Muscle layer of colon (tissue), 2 donors: ENCODE measurements around the gene NEDD4.
"Not testable (repeated sequence)": the region's sequence is repeated elsewhere in the genome, so short reads cannot be mapped to it uniquely, and the experiment has no call there.

Experiments
- H3K27ac ChIP-seq: one replicate; pipeline ENCODE4 v1.7.0; 2013; ENCODE audit warnings: low read depth, mild to moderate bottlenecking, low read length, moderate library complexity
- H3K27me3 ChIP-seq, 2 donors: one replicate each; pipeline ENCODE4 v1.7.0; 2013; ENCODE audit warnings: low read length in 2 of 2, mild to moderate bottlenecking in 2 of 2; ENCODE audit not compliant: insufficient read depth in 2 of 2, control insufficient read depth in 1 of 2
- H3K36me3 ChIP-seq: one replicate; pipeline ENCODE4 v1.7.0; 2013; ENCODE audit warnings: mild to moderate bottlenecking, low read length; ENCODE audit not compliant: insufficient read depth
- H3K4me1 ChIP-seq: one replicate; pipeline ENCODE4 v1.7.0; 2013; ENCODE audit warnings: mild to moderate bottlenecking, low read length; ENCODE audit not compliant: insufficient read depth
- H3K4me3 ChIP-seq, 2 donors: one replicate each; pipeline ENCODE4 v1.7.0; 2013; ENCODE audit warnings: low read length in 2 of 2, low read depth in 1 of 2, mild to moderate bottlenecking in 1 of 2, moderate library complexity in 1 of 2
- H3K9ac ChIP-seq: one replicate; pipeline ENCODE4 v1.7.0; 2013; ENCODE audit warnings: low read length
- H3K9me3 ChIP-seq: one replicate; pipeline ENCODE4 v1.7.0; 2013; ENCODE audit warnings: mild to moderate bottlenecking, low read length
- donor health status: abdominal sarcoma.
- donor health status: Adenocarcinoma of cecum.

NEDD4 gene

DNA sequence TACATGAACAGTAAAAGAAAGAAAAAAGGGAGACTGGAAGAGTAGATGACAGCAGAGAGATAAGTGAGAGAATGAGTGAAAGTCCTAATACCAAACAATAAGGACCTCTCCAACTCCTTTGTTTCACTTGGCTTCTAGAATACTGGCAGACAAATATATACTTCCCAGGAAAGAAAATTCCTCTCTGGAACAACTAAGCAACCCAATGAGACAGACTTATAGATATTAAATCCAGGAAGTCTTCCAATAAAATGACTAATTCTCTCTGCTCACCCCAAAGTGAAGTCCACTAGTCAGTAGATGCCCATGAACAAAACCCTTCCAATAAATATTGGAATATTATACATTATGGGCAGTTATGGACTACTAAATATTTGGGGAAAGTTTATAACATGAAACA lies 114.2 kb downstream of the NEDD4 start:
- peaks cover 2% of the 10 kb centered on the region for H3K4me1 ChIP-seq
- no peak overlapping the region for H3K4me3 ChIP-seq
- H3K27me3 ChIP-seq = no peaks in the 10 kb centered on the region
- no peak overlapping the region for H3K9ac ChIP-seq
- no peaks in the 10 kb centered on the region for H3K36me3 ChIP-seq
- no peak overlapping the region for H3K27ac ChIP-seq
- no peaks in the 10 kb centered on the region for H3K9me3 ChIP-seq

DNA sequence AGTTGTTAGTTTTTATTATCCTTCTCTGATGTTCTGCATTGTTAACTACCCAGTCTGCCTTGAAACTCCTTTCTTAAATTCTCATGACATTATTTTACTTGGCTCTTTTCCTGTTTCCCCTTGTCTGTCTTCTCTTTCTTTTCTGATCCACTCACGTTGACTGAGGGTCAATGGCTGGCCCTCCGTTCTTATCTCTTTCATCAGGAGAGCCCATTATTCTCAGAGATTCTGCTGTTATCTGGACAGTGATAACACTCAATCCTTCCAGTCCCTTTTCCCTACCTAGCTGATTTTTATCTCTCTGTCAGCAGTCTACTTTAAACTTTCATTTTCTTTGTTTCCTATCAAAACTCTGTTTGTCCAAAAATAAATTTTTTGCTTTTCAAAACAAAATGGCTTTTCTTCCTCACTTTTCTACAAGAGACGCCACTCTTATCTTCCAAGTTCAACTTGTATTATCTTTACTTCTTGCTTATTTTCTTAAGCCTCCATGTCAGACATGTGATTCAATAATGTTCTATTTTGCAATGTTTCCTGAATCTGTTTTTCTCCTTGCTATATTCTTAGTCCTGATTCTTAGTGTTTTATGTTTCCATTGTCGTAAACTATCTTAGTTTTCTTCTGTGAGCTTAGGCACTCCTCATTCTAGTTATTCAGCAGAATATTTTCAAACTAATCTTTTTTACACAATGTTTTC lies 120.2 kb downstream of the NEDD4 start:
- Histone ChIP-seq H3K4me1 (no peaks in the 10 kb centered on the region), H3K4me3 (no peak overlapping the region), H3K27me3 (no peaks in the 10 kb centered on the region), H3K9ac (no peak overlapping the region), H3K27ac (no peak overlapping the region), H3K9me3 (no peaks in the 10 kb centered on the region), H3K36me3 (no peaks in the 10 kb centered on the region)

DNA sequence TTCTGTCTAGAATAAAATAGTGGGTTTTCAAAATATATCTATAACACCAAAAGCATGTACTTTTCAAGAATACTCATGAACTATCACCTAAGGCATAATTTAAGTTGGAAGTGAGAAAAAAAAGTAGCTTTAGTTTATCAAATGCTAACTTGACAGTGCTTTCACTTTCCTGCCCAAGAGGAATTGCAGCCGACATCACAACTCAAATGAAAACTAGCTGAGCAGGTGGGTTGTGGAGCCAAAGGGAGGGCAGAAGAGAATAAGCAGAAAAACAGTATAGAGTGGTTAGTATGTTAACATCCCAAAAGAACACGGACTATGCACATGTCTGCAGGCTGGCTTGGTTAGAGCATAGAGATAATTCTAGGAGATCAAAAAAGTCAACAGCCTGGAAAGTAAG lies 120.9 kb downstream of the NEDD4 start:
- no peak overlapping the region for H3K4me3 ChIP-seq
- H3K4me1 ChIP-seq = no peaks in the 10 kb centered on the region
- no peak overlapping the region for H3K9ac ChIP-seq
- H3K27me3 ChIP-seq = no peaks in the 10 kb centered on the region
- H3K9me3 ChIP-seq = no peaks in the 10 kb centered on the region
- H3K27ac ChIP-seq = no peak overlapping the region
- no peaks in the 10 kb centered on the region for H3K36me3 ChIP-seq

DNA sequence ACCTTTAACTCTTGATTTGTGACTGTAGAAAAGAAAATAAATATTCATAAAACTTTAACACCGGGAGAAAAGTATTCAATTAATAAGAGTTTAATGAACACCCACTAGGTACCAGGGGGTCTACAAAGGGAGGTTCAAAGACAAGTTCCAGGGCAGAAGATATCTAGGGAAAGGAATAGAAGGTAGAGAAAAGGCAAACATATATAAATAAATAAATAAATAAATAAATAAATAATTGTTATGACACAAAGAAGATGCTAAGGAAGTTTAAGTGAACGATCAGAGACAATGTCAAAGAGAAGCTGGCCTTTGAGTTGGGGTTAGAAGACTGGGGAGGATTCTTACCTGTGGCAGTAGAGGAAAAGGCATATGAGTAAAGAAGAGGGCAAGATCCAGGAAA lies 123.8 kb downstream of the NEDD4 start:
- H3K27me3 ChIP-seq = no peaks in the 10 kb centered on the region

DNA sequence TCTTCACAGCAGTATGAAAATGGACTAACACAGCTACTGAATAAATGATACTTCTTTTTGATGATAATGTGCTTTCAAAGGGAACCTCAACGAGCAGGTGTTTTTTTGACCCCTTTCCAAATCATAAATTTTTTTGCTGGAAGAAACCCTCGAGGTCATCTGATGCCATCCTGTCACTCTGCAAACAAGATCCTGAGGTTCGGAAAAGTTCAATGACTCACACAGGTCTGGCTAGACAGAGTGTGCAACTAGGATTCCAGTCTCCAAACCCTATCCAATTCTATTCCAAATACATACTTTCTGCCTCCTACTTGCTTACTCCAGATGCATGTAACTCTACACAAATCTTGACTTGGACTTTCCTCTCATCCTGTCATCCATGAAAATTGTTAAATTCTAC lies 124.7 kb downstream of the NEDD4 start:
- Histone ChIP-seq H3K4me1 (no peaks in the 10 kb centered on the region), H3K27me3 (no peaks in the 10 kb centered on the region), H3K36me3 (no peaks in the 10 kb centered on the region)

More for the DNA sequence above, 123.8 kb downstream of the NEDD4 start:
- Histone ChIP-seq H3K4me1 (no peaks in the 10 kb centered on the region), H3K27ac (no peak overlapping the region), H3K36me3 (no peaks in the 10 kb centered on the region), H3K9me3 (no peaks in the 10 kb centered on the region), H3K9ac (no peak overlapping the region), H3K4me3 (no peak overlapping the region)

DNA sequence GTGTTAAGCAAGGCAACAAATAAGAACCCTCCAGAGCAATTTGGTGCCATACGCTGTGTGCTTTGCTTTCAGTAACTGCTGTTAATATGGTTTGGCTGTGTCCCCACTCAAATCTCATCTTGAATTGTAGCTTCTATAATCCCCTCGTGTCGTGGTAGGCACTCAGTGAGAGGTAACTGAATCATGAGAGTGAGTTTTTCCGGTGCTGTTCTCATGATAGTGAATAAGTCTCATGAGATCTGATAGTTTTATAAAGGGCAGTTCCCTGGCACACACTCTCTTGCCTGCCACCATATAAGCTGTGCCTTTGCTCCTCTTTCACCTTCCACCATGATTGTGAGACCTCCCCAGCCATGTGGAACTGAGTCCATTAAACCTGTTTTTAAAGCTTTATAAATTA lies 125.1 kb downstream of the NEDD4 start:
- H3K4me1 ChIP-seq, H3K9me3 ChIP-seq, H3K27me3 ChIP-seq, H3K4me3 ChIP-seq, H3K27ac ChIP-seq, H3K36me3 ChIP-seq, H3K9ac ChIP-seq: not testable (repeated sequence)

More for the DNA sequence above, 124.7 kb downstream of the NEDD4 start:
- Histone ChIP-seq H3K9ac (no peak overlapping the region), H3K9me3 (no peaks in the 10 kb centered on the region), H3K4me3 (no peak overlapping the region), H3K27ac (no peak overlapping the region)

DNA sequence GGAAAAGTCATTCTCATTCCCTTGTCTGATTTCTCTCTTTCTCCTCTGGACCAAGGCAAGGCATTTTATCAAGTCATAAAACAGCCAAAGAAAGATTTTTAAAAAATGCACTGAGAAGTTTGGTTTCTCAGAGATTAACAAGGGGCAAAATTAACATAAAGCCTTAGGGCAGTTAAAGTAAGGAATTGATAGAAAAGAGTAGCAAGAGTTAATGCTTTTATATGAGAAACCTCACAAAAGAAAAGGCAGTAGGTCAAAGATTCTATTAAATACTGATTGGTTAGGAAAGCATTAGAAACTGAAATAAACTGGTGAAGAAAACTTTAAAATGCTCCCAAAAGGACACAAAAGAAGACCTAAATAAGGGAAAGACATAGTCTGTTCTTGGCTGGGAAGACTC lies 129.5 kb downstream of the NEDD4 start:
- peaks cover 13% of the 10 kb centered on the region for H3K36me3 ChIP-seq
- H3K27me3 ChIP-seq = no peaks in the 10 kb centered on the region
- H3K27ac ChIP-seq = no peak overlapping the region
- H3K9ac ChIP-seq = no peak overlapping the region
- no peaks in the 10 kb centered on the region for H3K4me1 ChIP-seq
- no peaks in the 10 kb centered on the region for H3K9me3 ChIP-seq
- no peak overlapping the region for H3K4me3 ChIP-seq

DNA sequence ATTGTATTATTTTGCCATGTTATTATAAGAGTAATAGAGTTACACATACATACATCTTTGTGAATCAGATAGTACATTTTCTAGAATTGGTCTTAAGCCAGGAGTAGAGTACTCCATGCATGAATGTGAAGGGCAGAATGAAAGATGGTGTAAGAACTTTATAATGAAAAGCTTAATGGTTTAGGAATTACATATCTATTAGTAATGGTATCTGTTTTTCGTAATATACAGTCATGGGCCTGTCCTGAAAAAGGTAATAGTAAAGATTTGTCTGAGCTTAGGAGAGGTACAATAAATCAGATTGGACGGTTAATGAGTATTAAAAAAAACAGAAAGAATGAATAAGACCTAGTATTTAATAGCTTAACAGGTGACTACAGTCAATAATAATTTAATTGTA lies 132.3 kb downstream of the NEDD4 start:
- Histone ChIP-seq H3K27ac (no peak overlapping the region), H3K9ac (no peak overlapping the region), H3K36me3 (peaks cover 23% of the 10 kb centered on the region), H3K4me1 (no peaks in the 10 kb centered on the region), H3K27me3 (no peaks in the 10 kb centered on the region), H3K4me3 (no peak overlapping the region), H3K9me3 (no peaks in the 10 kb centered on the region)

DNA sequence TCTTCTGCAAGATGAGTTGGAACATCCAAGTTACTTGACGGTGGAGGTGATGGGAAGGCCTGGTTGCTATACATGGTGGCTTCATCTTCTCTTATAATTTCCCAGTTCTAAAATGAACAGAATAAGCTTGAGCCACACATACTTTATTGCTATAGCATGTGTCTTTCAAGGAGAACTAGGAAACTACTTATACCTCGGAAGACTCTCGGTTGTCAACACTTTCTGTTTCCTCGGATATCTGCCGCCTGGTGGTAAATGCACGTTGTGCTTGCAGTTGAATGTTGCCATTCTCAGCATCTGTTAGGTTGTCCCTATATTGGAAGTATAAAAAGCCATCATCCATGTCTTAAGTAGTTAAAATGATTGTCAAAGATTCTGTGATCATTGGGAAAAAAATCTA lies 132.9 kb downstream of the NEDD4 start:
- Histone ChIP-seq H3K27ac (no peak overlapping the region), H3K9me3 (no peaks in the 10 kb centered on the region), H3K4me1 (no peaks in the 10 kb centered on the region), H3K9ac (no peak overlapping the region), H3K4me3 (no peak overlapping the region), H3K36me3 (peaks cover 28% of the 10 kb centered on the region), H3K27me3 (no peaks in the 10 kb centered on the region)

DNA sequence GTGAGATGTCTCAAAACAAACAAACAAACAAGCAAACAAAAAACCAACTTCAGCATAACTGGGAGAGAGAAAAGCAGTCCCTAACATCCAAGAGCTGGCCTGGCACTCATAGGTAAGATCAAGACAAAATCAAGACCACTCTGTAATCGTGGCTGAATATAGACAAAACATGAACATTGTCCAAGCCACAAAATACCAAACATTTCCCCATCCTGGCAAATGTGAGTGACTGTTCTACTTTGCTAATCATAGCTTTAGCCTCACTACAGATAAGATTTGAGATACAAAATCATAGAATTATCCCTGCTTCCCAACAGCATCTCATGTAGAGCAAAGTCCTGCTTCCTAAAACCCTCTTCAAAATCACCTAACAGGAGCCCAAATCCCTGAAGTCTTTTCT lies 133.7 kb downstream of the NEDD4 start:
- Histone ChIP-seq H3K27me3 (no peaks in the 10 kb centered on the region), H3K27ac (no peak overlapping the region), H3K9me3 (no peaks in the 10 kb centered on the region), H3K4me1 (no peaks in the 10 kb centered on the region), H3K36me3 (peaks cover 32% of the 10 kb centered on the region), H3K4me3 (no peak overlapping the region), H3K9ac (no peak overlapping the region)

DNA sequence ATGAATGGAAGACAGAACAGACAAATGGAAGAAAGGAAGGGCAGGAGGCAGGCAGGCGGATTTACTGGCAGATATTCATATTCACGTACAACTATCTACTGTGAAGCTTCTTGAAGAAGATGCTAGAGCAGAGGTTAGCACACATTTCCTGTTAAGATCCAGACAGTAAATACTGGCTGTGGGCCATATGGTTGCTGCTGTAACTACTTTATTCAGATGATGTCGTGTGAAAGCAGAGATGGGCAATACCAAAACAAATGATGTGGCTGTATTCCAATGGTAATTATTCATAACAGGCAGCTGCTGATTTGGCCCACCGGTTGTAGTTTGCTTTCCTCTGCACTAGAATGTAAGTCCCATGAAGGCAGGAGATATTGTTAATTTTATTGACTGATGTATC lies 134.8 kb downstream of the NEDD4 start:
- Histone ChIP-seq H3K9me3 (no peaks in the 10 kb centered on the region), H3K27me3 (no peaks in the 10 kb centered on the region), H3K9ac (no peak overlapping the region), H3K4me1 (no peaks in the 10 kb centered on the region), H3K4me3 (no peak overlapping the region), H3K36me3 (peaks cover 32% of the 10 kb centered on the region), H3K27ac (no peak overlapping the region)

DNA sequence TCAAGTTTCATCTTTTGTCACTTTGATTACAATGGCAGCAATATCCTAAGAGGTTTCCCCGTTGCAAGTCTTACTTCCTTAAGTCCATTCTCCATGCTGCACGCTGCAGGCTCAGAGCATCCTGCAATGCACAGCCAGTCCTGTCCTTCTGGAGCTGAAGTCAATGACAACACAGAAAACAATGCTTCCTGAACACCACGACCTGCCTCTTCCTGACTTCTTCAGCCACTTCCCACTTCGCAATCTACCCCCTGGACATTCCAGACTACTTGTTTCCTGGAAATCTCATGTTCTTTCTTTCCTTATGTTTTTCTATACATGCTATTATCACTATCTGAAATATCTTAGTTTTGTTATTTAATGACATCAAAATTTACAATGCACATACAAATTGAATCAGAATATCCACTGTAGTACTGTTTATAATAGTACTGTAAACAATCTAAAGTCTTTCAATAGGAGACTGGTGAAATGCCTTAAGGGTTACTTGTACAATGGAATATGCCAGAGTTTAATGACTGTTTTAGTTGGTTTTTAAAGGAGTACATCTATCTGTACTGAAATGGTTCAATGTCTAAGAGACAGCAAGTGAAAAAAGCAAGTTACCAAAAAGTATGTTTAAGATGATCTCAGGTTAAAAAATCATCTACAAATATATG lies 136.8 kb downstream of the NEDD4 start:
- no peaks in the 10 kb centered on the region for H3K4me1 ChIP-seq

More for the DNA sequence above, 136.8 kb downstream of the NEDD4 start:
- Histone ChIP-seq H3K36me3 (peaks cover 35% of the 10 kb centered on the region), H3K9me3 (no peaks in the 10 kb centered on the region), H3K27ac (no peak overlapping the region), H3K4me3 (no peak overlapping the region), H3K27me3 (no peaks in the 10 kb centered on the region), H3K9ac (no peak overlapping the region)
